Renal pelvis (tissue), 12 donors: ENCODE measurements around the gene TEX264. TPM values are rescaled to one million over a fixed set of nuclear protein-coding genes. Genes with fewer than 3 reads are reported as not detected.
"Not testable (repeated sequence)": the region's sequence is repeated elsewhere in the genome, so short reads cannot be mapped to it uniquely, and the experiment has no call there.

Experiments
- DNase-seq: peaks from one replicate; pipeline ENCODE4 v3.0.0-alpha.2; 2013
- long read RNA-seq, 16 experiments: transcript quantifications; one replicate each; lab custom pipeline, GENCODE V29; 2026
- polyA plus RNA-seq, 3 donors: library from polyadenylated mRNA; unstranded; fragments of 120-200 nt; gene quantifications; one replicate each; pipeline ENCODE4 v1.2.1, GENCODE V29; 2013; ENCODE audit not compliant: insufficient read length in 3 of 3

TEX264 gene
- 10 to 100 TPM; 68.9 to 75.6 (median 69.9) TPM for polyA plus RNA-seq
- long read RNA-seq, donor 1, transcript TEX264-201 (5 exons, 1,340 nt), result major isoform, 36 of 73 reads
- long read RNA-seq, donor 1, partial matches to known transcripts, result 27 of 73 reads
- long read RNA-seq, donor 1, other reads (novel, unspliced or antisense), result 0 of 73 reads
- long read RNA-seq, donor 2, transcript TEX264-201 (5 exons, 1,340 nt), result major isoform, 34 of 74 reads
- long read RNA-seq, donor 2, partial matches to known transcripts, result 31 of 74 reads
- long read RNA-seq, donor 2, other reads (novel, unspliced or antisense), result 0 of 74 reads
- long read RNA-seq, donor 3, transcript TEX264-201 (5 exons, 1,340 nt), result major isoform, 30 of 54 reads
- long read RNA-seq, donor 3, transcript TEX264-215 (6 exons, 1,488 nt), result minor isoform, 5 of 54 reads
- long read RNA-seq, donor 3, partial matches to known transcripts, result 13 of 54 reads
- long read RNA-seq, donor 3, other reads (novel, unspliced or antisense), result 0 of 54 reads
- long read RNA-seq, donor 4, transcript TEX264-201 (5 exons, 1,340 nt), result major isoform, 48 of 94 reads
- long read RNA-seq, donor 4, transcript TEX264-213 (4 exons, 800 nt), result minor isoform, 6 of 94 reads
- long read RNA-seq, donor 4, partial matches to known transcripts, result 31 of 94 reads
- long read RNA-seq, donor 4, other reads (novel, unspliced or antisense), result 0 of 94 reads
- long read RNA-seq, donor 5, transcript TEX264-201 (5 exons, 1,340 nt), result major isoform, 24 of 28 reads
- long read RNA-seq, donor 5, partial matches to known transcripts, result 0 of 28 reads
- long read RNA-seq, donor 5, other reads (novel, unspliced or antisense), result 0 of 28 reads
- long read RNA-seq, donor 6, transcript TEX264-201 (5 exons, 1,340 nt), result major isoform, 31 of 69 reads
- long read RNA-seq, donor 6, partial matches to known transcripts, result 33 of 69 reads
- long read RNA-seq, donor 6, other reads (novel, unspliced or antisense), result 0 of 69 reads
- long read RNA-seq, donor 7, transcript TEX264-201 (5 exons, 1,340 nt), result major isoform, 34 of 55 reads
- long read RNA-seq, donor 7, transcript TEX264-215 (6 exons, 1,488 nt), result minor isoform, 5 of 55 reads
- long read RNA-seq, donor 7, partial matches to known transcripts, result 8 of 55 reads
- long read RNA-seq, donor 7, other reads (novel, unspliced or antisense), result 0 of 55 reads
- long read RNA-seq, donor 8, transcript TEX264-201 (5 exons, 1,340 nt), result major isoform, 7 of 13 reads
- long read RNA-seq, donor 8, partial matches to known transcripts, result 5 of 13 reads
- long read RNA-seq, donor 8, other reads (novel, unspliced or antisense), result 0 of 13 reads
- long read RNA-seq, donor 9, transcript TEX264-201 (5 exons, 1,340 nt), result major isoform, 51 of 88 reads
- long read RNA-seq, donor 9, transcript TEX264-213 (4 exons, 800 nt), result minor isoform, 7 of 88 reads
- long read RNA-seq, donor 9, partial matches to known transcripts, result 23 of 88 reads
- long read RNA-seq, donor 9, other reads (novel, unspliced or antisense), result 0 of 88 reads
- long read RNA-seq, donor 10, transcript TEX264-201 (5 exons, 1,340 nt), result major isoform, 29 of 58 reads
- long read RNA-seq, donor 10, partial matches to known transcripts, result 25 of 58 reads
- long read RNA-seq, donor 10, other reads (novel, unspliced or antisense), result 0 of 58 reads
- long read RNA-seq, donor 11, transcript TEX264-201 (5 exons, 1,340 nt), result major isoform, 29 of 40 reads
- long read RNA-seq, donor 11, partial matches to known transcripts, result 0 of 40 reads
- long read RNA-seq, donor 11, other reads (novel, unspliced or antisense), result 0 of 40 reads
- long read RNA-seq, donor 12, transcript TEX264-201 (5 exons, 1,340 nt), result major isoform, 43 of 89 reads
- long read RNA-seq, donor 12, partial matches to known transcripts, result 35 of 89 reads
- long read RNA-seq, donor 12, other reads (novel, unspliced or antisense), result 0 of 89 reads
- long read RNA-seq, donor 13, transcript TEX264-201 (5 exons, 1,340 nt), result major isoform, 17 of 27 reads
- long read RNA-seq, donor 13, partial matches to known transcripts, result 7 of 27 reads
- long read RNA-seq, donor 13, other reads (novel, unspliced or antisense), result 0 of 27 reads
- long read RNA-seq, donor 14, result 0 reads
- long read RNA-seq, donor 15, transcript TEX264-201 (5 exons, 1,340 nt), result major isoform, 43 of 98 reads
- long read RNA-seq, donor 15, partial matches to known transcripts, result 47 of 98 reads
- long read RNA-seq, donor 15, other reads (novel, unspliced or antisense), result 0 of 98 reads
- long read RNA-seq, donor 16, transcript TEX264-201 (5 exons, 1,340 nt), result major isoform, 28 of 64 reads
- long read RNA-seq, donor 16, partial matches to known transcripts, result 26 of 64 reads
- long read RNA-seq, donor 16, other reads (novel, unspliced or antisense), result 0 of 64 reads

DNA sequence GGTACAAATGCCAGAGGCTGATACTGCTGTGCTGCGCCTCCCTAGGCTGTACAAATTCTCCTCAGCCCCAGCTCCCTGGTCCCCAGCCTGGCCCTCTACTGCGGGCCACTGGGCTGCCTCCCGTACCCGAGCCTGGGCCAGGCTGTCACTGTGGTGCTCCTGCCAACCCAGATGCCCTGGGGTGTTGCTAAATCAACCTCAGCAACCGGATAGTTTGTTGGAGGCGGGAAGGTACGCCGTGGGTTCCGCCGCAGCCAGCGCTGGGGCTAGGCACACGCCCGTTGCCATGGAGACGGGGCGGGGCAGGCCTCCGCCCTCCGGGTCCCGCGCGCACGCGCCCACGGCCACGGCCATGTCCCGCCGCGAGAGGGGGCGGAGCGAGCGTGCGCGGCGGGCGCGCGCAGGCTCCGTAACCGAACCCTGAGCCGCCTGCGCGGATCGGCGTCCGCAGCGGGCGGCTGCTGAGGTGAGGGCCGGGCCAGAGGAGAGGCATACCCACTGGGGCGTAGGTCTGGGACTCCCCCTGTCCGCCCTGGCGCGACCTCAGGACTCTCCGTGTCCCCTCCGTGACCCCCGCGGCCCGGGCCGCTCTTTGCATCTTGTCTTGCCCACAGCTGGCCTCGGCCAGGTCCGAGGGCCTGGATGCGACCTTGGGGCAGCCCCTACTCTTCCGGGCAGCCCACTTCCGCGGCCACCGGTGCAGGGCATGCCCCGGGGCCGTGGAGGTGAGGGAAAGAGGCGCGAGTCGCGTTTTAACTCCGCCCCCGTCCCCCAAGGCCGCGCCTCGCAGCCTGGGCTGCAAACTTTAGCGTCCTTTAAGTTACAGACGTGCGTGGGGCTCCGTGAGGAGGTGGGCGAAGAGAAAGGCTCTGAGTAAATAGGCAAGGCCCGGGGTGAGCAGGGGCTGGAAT is at the start of gene TEX264:
TSS of gene TEX264 (plus strand) at position 430 of the 911 bp plus-strand sequence. CDS start 3,053 bp downstream, outside the sequence.
- DNase-seq, result peak; percentile 77

GRCh38 chr3:51622413-51622812 is 48.6 kb upstream of the TEX264 start:
- no peak for DNase-seq

DNA sequence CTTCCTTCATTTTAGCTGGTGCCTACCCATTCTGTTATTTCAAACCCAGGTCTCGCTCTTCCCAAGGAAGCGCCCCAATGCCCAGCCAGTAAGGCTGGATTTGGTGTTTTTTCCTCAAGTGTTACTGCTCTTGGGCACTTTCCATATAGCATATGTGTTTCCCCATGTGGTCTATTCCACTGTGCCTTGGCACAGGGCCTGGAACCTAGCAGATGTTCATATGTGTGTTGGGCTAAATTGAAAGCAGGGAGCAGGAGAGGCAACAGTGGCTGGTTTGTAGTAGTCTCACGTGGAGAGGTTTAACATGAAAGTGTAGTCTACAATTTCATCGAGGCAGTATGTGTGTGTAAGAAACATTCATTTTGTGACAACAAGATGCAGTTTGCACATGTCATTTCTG is 48.2 kb upstream of the TEX264 start:
- no peak for DNase-seq

GRCh38 chr3:51630513-51630912 is 40.5 kb upstream of the TEX264 start:
- no peak for DNase-seq

DNA sequence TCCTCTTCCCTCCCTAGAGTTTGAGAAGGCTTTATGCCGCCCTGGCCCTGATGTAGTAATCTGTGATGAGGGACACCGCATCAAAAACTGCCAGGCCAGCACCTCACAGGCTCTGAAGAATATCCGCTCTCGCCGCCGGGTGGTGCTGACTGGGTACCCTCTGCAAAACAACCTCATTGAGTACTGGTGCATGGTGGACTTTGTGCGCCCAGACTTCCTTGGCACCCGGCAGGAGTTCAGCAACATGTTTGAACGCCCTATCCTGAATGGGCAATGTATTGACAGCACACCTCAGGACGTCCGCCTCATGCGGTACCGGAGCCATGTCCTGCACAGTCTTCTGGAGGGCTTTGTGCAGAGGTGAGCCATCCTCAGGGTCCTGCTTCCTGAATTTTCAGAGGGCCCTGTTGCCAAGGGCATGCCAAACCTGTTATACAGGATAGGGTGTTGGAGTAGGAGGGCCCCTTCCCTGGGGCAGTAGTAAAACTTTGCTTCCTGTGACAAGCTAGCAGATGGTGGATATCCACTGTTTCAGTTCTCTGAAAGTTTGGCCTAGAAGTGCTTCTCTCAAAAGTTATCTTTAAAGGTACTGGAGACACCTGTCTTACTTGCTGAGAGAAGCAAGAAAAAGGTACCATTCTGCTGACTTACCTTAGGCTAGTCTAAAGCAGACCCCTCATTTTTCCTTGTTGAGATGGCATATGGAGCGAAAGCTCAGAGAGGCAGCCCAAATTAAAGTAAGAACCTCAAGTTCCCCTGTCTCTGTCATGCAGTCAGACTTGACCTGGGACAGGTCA is 33.7 kb upstream of the TEX264 start:
- peak; percentile 19 for DNase-seq

- DNase-seq, result peak; percentile 29
Observed at GRCh38 chr3:51637941-51638471, 33.0 kb upstream of the TEX264 start.

GRCh38 chr3:51642462-51642861 is 28.6 kb upstream of the TEX264 start:
- DNase-seq, result no peak

DNA sequence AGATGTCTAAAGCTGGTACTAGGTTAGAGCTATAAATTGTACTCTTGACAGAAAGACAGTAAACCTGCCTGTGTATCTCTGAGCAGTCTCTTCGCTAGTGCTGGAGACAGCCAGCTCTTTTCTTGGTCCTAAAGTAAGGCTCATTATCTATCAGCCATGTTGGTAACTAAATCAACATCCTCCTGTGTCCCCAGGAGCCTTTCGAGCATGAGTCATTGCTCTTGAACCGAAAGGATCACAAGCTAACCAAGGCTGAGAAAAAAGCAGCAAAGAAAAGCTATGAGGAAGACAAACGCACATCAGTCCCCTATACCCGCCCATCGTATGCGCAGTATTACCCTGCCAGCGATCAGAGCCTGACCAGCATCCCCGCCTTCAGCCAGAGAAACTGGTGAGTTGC is 25.0 kb upstream of the TEX264 start:
- DNase-seq, result no peak

- DNase-seq, result not testable (repeated sequence)
Observed at GRCh38 chr3:51652103-51652502, 18.9 kb upstream of the TEX264 start.

DNA sequence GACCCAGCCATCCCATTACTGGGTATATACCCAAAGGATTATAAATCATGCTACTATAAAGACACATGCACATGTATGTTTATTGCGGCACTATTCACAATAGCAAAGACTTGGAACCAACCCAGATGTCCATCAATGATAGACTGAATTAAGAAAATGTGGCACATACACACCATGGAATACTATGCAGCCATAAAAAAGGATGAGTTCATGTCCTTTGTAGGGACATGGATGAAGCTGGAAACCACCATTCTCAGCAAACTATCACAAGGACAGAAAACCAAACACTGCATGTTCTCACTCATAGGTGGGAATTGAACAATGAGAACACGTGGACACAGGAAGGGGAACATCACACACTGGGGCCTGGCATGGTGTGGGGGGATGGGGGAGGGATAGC is 17.6 kb upstream of the TEX264 start:
- DNase-seq, result not testable (repeated sequence)

GRCh38 chr3:51657234-51657633 is 13.8 kb upstream of the TEX264 start:
- no peak for DNase-seq

GRCh38 chr3:51659942-51660341 is 11.1 kb upstream of the TEX264 start:
- DNase-seq, result no peak

DNA sequence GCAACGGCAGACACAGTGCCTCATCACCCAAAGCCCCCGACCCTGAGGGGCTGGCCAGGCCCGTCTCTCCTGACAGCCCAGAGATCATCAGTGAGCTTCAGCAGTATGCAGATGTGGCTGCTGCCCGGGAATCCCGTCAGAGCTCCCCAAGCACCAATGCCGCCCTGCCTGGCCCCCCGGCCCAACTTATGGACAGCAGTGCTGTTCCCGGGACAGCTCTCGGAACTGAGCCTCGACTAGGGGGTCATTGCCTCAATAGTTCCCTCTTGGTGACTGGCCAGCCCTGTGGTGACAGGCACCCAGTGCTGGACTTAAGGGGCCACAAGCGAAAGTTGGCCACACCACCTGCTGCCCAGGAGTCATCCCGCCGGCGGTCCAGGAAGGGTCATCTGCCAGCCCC is 8.6 kb upstream of the TEX264 start:
- no peak for DNase-seq

DNA sequence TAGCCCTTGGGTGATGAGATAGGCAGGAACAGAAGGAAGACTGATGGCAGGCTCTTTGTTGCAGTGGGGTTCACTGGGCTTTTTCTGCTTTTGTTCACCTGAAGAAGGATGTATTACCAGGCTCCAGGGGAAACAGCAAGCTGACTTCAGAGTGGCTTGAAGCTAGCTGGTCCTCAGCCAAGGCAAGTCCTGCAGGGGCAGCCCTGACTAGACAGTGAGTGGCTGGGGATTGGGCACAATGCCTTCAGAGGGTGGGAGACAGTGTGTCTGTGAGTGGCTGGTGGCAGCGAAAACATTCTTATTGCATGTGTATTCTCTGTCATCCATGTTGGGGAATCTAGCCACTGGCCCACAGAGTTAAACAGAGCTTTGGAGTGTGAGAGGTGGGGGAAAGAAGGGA is 2.3 kb upstream of the TEX264 start:
- no peak for DNase-seq

- DNase-seq, result peak; percentile 72
Observed at GRCh38 chr3:51669241-51670052, 1.6 kb upstream of the TEX264 start.
